K562 (cell line): ENCODE data around the gene GRIK1. TPM values are rescaled to one million over a fixed set of nuclear protein-coding genes. Genes with fewer than 3 reads are reported as not detected.

Source experiments
- BDP1 ChIP-seq: IDR thresholded peaks from 3 replicates; pipeline ENCODE4 v1.6.1; 2011; ENCODE audit not compliant: insufficient read length, insufficient read depth
- BMI1 ChIP-seq: fragments of 150-350 bp; IDR thresholded peaks from 2 replicates; pipeline ENCODE4 v1.6.1; 2014; ENCODE audit warnings: low read length
- BRD9 ChIP-seq: fragments of 450-650 bp; IDR thresholded peaks from 2 replicates; pipeline ENCODE4 v1.6.1; 2018; ENCODE audit warnings: low read depth; ENCODE audit not compliant: partially characterized antibody
- CCAR2 ChIP-seq: fragments of 200-400 bp; formaldehyde crosslinking; IDR thresholded peaks from 2 replicates; pipeline ENCODE4 v1.6.1; 2017; ENCODE audit warnings: mild to moderate bottlenecking, low read depth, low read length
- CTBP1 ChIP-seq: fragments of 450-650 bp; IDR thresholded peaks from 2 replicates; pipeline ENCODE4 v1.6.1; 2016; ENCODE audit warnings: borderline replicate concordance
- DLX4 ChIP-seq: fragments of 250-450 bp; sonication (Bioruptor Pico); IDR thresholded peaks from 2 replicates; pipeline ENCODE4 v1.6.1; 2021; ENCODE audit warnings: mild to moderate bottlenecking
- E2F3 ChIP-seq: fragments of 250-450 bp; sonication (Bioruptor Pico); IDR thresholded peaks from 2 replicates; pipeline ENCODE4 v1.4.0; 2020; ENCODE audit warnings: mild to moderate bottlenecking
- FOSL1 ChIP-seq: fragments of 200-800 bp; sonication (Bioruptor generic); conservative IDR thresholded peaks from 2 replicates; pipeline ENCODE4 v1.6.1; 2016; ENCODE audit warnings: missing genetic modification characterization, missing compliant biosample characterization
- NUFIP1 ChIP-seq: fragments of 450-650 bp; IDR thresholded peaks from 2 replicates; pipeline ENCODE4 v1.6.1; 2018; ENCODE audit not compliant: partially characterized antibody
- PML ChIP-seq: IDR thresholded peaks from 2 replicates; pipeline ENCODE4 v1.6.1; 2012; ENCODE audit warnings: low read length, inconsistent platforms
- RBM17 ChIP-seq: fragments of 200-400 bp; formaldehyde crosslinking; IDR thresholded peaks from 2 replicates; pipeline ENCODE4 v1.6.1; 2017; ENCODE audit warnings: low read depth, mild to moderate bottlenecking, low read length, borderline replicate concordance
- TAF1 ChIP-seq: IDR thresholded peaks from 2 replicates; pipeline ENCODE4 v1.6.1; 2011; ENCODE audit warnings: mild to moderate bottlenecking, low read length, moderate library complexity; ENCODE audit not compliant: insufficient read depth, control insufficient read depth, severe bottlenecking; ENCODE audit errors: extremely low read depth
- USF2 ChIP-seq: sonication (generic); formaldehyde crosslinking; IDR thresholded peaks from 2 replicates; pipeline ENCODE4 v1.5.0; 2020; ENCODE audit warnings: missing genetic modification reagents
- ZNF224 ChIP-seq: sonication (generic); formaldehyde crosslinking; IDR thresholded peaks from 2 replicates; pipeline ENCODE4 v1.8.0; 2022; ENCODE audit warnings: mild to moderate bottlenecking, missing genetic modification reagents
- polyA plus RNA-seq, 8 experiments: library from polyadenylated mRNA; depleted of rRNA in 4 of 8; stranded (reverse) in 5 of 8; unstranded in 3 of 8; fragments of >200 nt; fragmentation: Nextera tagmentation in 2 of 8; fragmentation: Illumina TruSeq in 1 of 8; extraction: Ambion mirVana in 2 of 8; extraction: Trizol in 1 of 8; gene quantifications; 2 replicates each; pipeline versions ENCODE4 v1.2.1 to v1.2.3, GENCODE V29; 2011 to 2014; ENCODE audit warnings: inconsistent platforms in 1 of 8, missing spikeins in 1 of 8
- total RNA-seq, 7 experiments: library from RNA; depleted of rRNA in 6 of 7; stranded (reverse); fragments of >200 nt in 6 of 7; fragmentation: Illumina TruSeq in 2 of 7; extraction: Trizol in 2 of 7; gene quantifications; 2 replicates each; pipeline versions ENCODE4 v1.2.1 to v1.2.3, GENCODE V29; 2011 to 2021; ENCODE audit warnings: low replicate concordance in 1 of 7
- TF ChIP-seq, protein P1 (sequence below), 2 experiments: fragments of 250-450 bp in 1 of 2; fragments of 450-650 bp in 1 of 2; sonication (Bioruptor Pico) in 1 of 2; IDR thresholded peaks; 2 replicates each; pipeline versions ENCODE4 v1.6.1 to v1.8.0; 2016 to 2021; ENCODE audit warnings: mild to moderate bottlenecking in 2 of 2, moderate library complexity in 2 of 2, missing compliant biosample characterization in 1 of 2, missing genetic modification characterization in 1 of 2
- TF ChIP-seq, protein P2 (sequence below), 2 experiments: fragments of 450-650 bp; IDR thresholded peaks; 2 replicates each; pipeline ENCODE4 v1.6.1; 2018; ENCODE audit warnings: mild to moderate bottlenecking in 2 of 2, low read depth in 1 of 2; ENCODE audit not compliant: partially characterized antibody in 2 of 2
- TF ChIP-seq, protein P3 (sequence below): fragments of 450-650 bp; IDR thresholded peaks from 2 replicates; pipeline ENCODE4 v1.6.1; 2017; ENCODE audit warnings: antibody characterized with exemption, mild to moderate bottlenecking

GRIK1 gene
- total and polyA plus RNA-seq, 9 of the 15 experiments (the other 6 are each of a cell fraction or from before 2014, with no cell fraction given), result 0.17 to 2.8 (median 0.53) TPM

GRCh38 chr21:29650523-29651022, 289.2 kb downstream of the GRIK1 start (continued):
- TF ChIP-seq BRD9 (peak; percentile 47), TAF1 (no peak), USF2 (no peak), NUFIP1 (no peak), BDP1 (no peak), ZNF224 (CRISPR knock-in tag) (no peak), CTBP1 (peak; percentile 62; the same call in 1 of the 2 replicates), FOSL1 (no peak), CCAR2 (no peak), E2F3 (CRISPR knock-in tag) (no peak), BMI1 (no peak), PML (no peak), RBM17 (no peak), DLX4 (CRISPR knock-in tag) (no peak)
- TF ChIP-seq, protein P1, sequence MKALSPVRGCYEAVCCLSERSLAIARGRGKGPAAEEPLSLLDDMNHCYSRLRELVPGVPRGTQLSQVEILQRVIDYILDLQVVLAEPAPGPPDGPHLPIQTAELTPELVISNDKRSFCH (CRISPR knock-in tag; IDR thresholded peaks at IDR 0.05), result no peak
- TF ChIP-seq, protein P1 (tag; IDR thresholded peaks at IDR 0.05), result peak; percentile 92
- TF ChIP-seq, protein P2, sequence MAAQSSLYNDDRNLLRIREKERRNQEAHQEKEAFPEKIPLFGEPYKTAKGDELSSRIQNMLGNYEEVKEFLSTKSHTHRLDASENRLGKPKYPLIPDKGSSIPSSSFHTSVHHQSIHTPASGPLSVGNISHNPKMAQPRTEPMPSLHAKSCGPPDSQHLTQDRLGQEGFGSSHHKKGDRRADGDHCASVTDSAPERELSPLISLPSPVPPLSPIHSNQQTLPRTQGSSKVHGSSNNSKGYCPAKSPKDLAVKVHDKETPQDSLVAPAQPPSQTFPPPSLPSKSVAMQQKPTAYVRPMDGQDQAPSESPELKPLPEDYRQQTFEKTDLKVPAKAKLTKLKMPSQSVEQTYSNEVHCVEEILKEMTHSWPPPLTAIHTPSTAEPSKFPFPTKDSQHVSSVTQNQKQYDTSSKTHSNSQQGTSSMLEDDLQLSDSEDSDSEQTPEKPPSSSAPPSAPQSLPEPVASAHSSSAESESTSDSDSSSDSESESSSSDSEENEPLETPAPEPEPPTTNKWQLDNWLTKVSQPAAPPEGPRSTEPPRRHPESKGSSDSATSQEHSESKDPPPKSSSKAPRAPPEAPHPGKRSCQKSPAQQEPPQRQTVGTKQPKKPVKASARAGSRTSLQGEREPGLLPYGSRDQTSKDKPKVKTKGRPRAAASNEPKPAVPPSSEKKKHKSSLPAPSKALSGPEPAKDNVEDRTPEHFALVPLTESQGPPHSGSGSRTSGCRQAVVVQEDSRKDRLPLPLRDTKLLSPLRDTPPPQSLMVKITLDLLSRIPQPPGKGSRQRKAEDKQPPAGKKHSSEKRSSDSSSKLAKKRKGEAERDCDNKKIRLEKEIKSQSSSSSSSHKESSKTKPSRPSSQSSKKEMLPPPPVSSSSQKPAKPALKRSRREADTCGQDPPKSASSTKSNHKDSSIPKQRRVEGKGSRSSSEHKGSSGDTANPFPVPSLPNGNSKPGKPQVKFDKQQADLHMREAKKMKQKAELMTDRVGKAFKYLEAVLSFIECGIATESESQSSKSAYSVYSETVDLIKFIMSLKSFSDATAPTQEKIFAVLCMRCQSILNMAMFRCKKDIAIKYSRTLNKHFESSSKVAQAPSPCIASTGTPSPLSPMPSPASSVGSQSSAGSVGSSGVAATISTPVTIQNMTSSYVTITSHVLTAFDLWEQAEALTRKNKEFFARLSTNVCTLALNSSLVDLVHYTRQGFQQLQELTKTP (IDR thresholded peaks at IDR 0.05; ENCODE audit: low read depth in 1 of 2, partially characterized antibody in 2 of 2), result no peak
- TF ChIP-seq, protein P3, sequence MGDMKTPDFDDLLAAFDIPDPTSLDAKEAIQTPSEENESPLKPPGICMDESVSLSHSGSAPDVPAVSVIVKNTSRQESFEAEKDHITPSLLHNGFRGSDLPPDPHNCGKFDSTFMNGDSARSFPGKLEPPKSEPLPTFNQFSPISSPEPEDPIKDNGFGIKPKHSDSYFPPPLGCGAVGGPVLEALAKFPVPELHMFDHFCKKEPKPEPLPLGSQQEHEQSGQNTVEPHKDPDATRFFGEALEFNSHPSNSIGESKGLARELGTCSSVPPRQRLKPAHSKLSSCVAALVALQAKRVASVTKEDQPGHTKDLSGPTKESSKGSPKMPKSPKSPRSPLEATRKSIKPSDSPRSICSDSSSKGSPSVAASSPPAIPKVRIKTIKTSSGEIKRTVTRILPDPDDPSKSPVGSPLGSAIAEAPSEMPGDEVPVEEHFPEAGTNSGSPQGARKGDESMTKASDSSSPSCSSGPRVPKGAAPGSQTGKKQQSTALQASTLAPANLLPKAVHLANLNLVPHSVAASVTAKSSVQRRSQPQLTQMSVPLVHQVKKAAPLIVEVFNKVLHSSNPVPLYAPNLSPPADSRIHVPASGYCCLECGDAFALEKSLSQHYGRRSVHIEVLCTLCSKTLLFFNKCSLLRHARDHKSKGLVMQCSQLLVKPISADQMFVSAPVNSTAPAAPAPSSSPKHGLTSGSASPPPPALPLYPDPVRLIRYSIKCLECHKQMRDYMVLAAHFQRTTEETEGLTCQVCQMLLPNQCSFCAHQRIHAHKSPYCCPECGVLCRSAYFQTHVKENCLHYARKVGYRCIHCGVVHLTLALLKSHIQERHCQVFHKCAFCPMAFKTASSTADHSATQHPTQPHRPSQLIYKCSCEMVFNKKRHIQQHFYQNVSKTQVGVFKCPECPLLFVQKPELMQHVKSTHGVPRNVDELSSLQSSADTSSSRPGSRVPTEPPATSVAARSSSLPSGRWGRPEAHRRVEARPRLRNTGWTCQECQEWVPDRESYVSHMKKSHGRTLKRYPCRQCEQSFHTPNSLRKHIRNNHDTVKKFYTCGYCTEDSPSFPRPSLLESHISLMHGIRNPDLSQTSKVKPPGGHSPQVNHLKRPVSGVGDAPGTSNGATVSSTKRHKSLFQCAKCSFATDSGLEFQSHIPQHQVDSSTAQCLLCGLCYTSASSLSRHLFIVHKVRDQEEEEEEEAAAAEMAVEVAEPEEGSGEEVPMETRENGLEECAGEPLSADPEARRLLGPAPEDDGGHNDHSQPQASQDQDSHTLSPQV, result peak; percentile 87
